ENCODE data around the gene SERPINB1.

The SERPINB1 gene

DNA sequence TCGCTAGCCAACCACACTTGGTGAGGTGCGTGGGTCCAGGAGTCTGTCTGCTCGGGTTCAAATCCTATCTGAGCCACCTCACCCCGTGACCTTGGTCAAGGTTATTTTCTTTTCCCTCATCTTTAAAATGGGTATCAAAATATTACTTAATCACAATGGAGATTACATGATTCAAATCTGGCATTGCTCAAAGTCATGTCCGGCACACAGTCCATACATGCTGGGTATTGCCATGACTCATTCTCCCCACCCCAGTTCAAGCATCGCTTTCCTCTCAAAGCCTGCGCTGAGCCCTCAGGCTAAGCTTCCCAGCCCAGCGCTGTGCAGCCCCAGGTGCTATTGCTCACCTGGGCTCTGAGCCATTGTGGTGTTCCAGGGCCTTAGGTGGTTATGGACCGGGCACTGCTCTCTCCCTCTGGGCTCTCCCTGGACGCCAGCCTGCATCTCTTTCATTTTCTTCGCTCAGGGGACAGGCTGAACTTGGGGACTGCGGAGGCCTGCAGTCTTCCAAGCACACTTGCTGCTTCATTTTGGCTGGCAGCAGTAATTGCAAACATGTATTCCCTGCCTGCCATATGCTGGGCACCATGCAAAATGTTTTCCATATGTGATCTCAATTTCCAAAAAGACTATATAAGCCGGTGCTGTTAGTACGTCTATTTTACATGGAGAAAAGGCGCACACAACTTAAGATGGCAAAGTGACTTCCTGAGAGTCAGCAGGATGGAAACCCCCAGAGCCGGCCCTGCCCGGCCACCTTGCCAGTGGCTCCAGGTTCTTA is 49.1 kb downstream of the SERPINB1 start (continued):
- TF ChIP-seq, protein P1, sequence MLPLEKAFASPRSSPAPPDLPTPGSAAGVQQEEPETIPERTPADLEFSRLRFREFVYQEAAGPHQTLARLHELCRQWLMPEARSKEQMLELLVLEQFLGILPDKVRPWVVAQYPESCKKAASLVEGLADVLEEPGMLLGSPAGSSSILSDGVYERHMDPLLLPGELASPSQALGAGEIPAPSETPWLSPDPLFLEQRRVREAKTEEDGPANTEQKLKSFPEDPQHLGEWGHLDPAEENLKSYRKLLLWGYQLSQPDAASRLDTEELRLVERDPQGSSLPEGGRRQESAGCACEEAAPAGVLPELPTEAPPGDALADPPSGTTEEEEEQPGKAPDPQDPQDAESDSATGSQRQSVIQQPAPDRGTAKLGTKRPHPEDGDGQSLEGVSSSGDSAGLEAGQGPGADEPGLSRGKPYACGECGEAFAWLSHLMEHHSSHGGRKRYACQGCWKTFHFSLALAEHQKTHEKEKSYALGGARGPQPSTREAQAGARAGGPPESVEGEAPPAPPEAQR (tag by site-specific recombination; IDR thresholded peaks at IDR 0.05): no peak

DNA sequence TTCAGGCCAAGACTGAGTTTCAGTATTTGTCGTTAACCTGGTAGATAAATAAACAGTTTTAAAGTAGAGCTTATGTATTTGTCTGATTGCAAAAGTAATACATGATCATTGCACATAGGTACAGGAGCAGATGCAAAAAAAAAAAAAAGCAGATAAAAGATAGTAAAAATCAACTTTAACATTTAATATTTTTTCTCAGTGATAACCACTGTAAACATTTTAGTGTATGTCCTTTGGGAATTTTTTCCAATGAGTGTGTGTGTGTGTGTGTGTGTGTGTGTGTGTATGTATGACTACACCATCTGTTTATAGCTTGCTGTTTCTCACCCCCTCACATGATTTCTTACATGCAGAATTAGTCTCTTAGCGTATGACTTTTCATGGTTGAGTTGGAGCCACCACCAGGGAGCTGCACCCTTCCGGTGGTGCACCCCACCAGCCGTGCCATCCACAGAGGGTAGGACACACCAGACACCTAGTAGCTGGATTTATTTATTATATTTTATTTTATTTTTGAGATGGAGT is 50.2 kb downstream of the SERPINB1 start:
- peaks cover 0 to 9% of the 10 kb centered on the region in 2 experiments; a peak in 1 of 3 replicates for H3K36me3 ChIP-seq (ENCODE audit: control insufficient read depth in 2 of 2, insufficient read depth in 1 of 2, low read length in 2 of 2)
- H3K4me1 ChIP-seq (ENCODE audit: control insufficient read depth, insufficient read depth, low read length): no peaks in the 10 kb centered on the region
- H3K9me3 ChIP-seq (ENCODE audit: control insufficient read depth, insufficient read depth, low read depth, low read length): no peaks in the 10 kb centered on the region
- TF ChIP-seq, protein P2, sequence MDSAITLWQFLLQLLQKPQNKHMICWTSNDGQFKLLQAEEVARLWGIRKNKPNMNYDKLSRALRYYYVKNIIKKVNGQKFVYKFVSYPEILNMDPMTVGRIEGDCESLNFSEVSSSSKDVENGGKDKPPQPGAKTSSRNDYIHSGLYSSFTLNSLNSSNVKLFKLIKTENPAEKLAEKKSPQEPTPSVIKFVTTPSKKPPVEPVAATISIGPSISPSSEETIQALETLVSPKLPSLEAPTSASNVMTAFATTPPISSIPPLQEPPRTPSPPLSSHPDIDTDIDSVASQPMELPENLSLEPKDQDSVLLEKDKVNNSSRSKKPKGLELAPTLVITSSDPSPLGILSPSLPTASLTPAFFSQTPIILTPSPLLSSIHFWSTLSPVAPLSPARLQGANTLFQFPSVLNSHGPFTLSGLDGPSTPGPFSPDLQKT (IDR thresholded peaks at IDR 0.05; ENCODE audit: borderline replicate concordance, low read depth, low read length): no peak
- TF ChIP-seq ZNF366 (tag by site-specific recombination; conservative IDR thresholded peaks at IDR 0.05) (0 out of 2 replicates have a peak, but pooled peaks have one; percentile 4), ZNF335 (tag by site-specific recombination; conservative IDR thresholded peaks at IDR 0.05) (0 out of 2 replicates have a peak, but pooled peaks have one; percentile 10), ZNF404 (tag by site-specific recombination; IDR thresholded peaks at IDR 0.05) (no peak), SETDB1 (IDR thresholded peaks at IDR 0.05; ENCODE audit: insufficient read length, low read length) (no peak), ZEB2 (tag by site-specific recombination; IDR thresholded peaks at IDR 0.05) (0 out of 2 replicates have a peak, but pooled peaks have one; percentile 4), ZNF292 (tag by site-specific recombination; IDR thresholded peaks at IDR 0.05; ENCODE audit: borderline replicate concordance, low read depth) (no peak), ZNF2 (tag by site-specific recombination; IDR thresholded peaks at IDR 0.05) (0 out of 2 replicates have a peak, but pooled peaks have one; percentile 6)
- TF ChIP-seq, protein P3, sequence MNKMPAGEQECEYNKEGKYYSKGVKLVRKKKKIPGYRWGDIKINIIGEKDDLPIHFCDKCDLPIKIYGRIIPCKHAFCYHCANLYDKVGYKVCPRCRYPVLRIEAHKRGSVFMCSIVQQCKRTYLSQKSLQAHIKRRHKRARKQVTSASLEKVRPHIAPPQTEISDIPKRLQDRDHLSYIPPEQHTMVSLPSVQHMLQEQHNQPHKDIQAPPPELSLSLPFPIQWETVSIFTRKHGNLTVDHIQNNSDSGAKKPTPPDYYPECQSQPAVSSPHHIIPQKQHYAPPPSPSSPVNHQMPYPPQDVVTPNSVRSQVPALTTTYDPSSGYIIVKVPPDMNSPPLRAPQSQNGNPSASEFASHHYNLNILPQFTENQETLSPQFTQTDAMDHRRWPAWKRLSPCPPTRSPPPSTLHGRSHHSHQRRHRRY (tag by site-specific recombination; IDR thresholded peaks at IDR 0.05): no peak
- TF ChIP-seq, protein P4, sequence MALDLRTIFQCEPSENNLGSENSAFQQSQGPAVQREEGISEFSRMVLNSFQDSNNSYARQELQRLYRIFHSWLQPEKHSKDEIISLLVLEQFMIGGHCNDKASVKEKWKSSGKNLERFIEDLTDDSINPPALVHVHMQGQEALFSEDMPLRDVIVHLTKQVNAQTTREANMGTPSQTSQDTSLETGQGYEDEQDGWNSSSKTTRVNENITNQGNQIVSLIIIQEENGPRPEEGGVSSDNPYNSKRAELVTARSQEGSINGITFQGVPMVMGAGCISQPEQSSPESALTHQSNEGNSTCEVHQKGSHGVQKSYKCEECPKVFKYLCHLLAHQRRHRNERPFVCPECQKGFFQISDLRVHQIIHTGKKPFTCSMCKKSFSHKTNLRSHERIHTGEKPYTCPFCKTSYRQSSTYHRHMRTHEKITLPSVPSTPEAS (tag by site-specific recombination; IDR thresholded peaks at IDR 0.05): peak; percentile 86
- TF ChIP-seq, protein P5, sequence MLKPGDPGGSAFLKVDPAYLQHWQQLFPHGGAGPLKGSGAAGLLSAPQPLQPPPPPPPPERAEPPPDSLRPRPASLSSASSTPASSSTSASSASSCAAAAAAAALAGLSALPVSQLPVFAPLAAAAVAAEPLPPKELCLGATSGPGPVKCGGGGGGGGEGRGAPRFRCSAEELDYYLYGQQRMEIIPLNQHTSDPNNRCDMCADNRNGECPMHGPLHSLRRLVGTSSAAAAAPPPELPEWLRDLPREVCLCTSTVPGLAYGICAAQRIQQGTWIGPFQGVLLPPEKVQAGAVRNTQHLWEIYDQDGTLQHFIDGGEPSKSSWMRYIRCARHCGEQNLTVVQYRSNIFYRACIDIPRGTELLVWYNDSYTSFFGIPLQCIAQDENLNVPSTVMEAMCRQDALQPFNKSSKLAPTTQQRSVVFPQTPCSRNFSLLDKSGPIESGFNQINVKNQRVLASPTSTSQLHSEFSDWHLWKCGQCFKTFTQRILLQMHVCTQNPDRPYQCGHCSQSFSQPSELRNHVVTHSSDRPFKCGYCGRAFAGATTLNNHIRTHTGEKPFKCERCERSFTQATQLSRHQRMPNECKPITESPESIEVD (tag by site-specific recombination; IDR thresholded peaks at IDR 0.05): peak; percentile 22; the same call in 1 of the 2 replicates
- ChIA-PET CTCF (interaction anchor here (0.6 to 5.1 kb wide), 52 partner anchors 9 to 1196 kb away, joined by 3 to 118 read pairs (median 5); partner anchors contain the start of genes MYLK4 and SERPINB1), POLR2A (interaction anchor here (0.5 to 1.1 kb wide), 8 partner anchors 12 to 261 kb away, joined by 3 to 15 read pairs (median 3); partner anchors contain the start of gene SERPINB1)
- H3K27ac ChIP-seq (ENCODE audit: extremely low read depth, low read depth, low read length): no peak overlapping the region
- H3K4me3 ChIP-seq (ENCODE audit: low read depth, low read length): no peak overlapping the region
